HG03342 (cell line): Measurements from ENCODE around the gene RAB10.
A peak's percentile ranks its signal among the peaks of the same experiment; 100 is the strongest.
"Not testable (repeated sequence)": the region's sequence is repeated elsewhere in the genome, so short reads cannot be mapped to it uniquely, and the experiment has no call there.

Experiments
- ATAC-seq: cut with Tn5 transposase; IDR thresholded peaks from one replicate; pipeline ENCODE4 v1.9.1; 2021; ENCODE audit warnings: mild to moderate bottlenecking, moderate library complexity; ENCODE audit not compliant: unreplicated experiment

RAB10 gene

GRCh38 chr2:26016012-26016705 lies 17.7 kb upstream of the RAB10 start:
- no peak for ATAC-seq

GRCh38 chr2:26016706-26017045 lies 17.2 kb upstream of the RAB10 start:
- not testable (repeated sequence) for ATAC-seq

- ATAC-seq, result no peak
Measured at GRCh38 chr2:26017464-26018183, 16.3 kb upstream of the RAB10 start.

- peak; percentile 51 for ATAC-seq
Measured at GRCh38 chr2:26018184-26019055, 15.5 kb upstream of the RAB10 start.

- ATAC-seq, result no peak
Measured at GRCh38 chr2:26020231-26020640, 13.6 kb upstream of the RAB10 start.

- ATAC-seq, result no peak
Measured at GRCh38 chr2:26024260-26024659, 9.6 kb upstream of the RAB10 start.

GRCh38 chr2:26025509-26025908 lies 8.4 kb upstream of the RAB10 start:
- ATAC-seq, result no peak

GRCh38 chr2:26028083-26028482 lies 5.8 kb upstream of the RAB10 start:
- ATAC-seq, result not testable (repeated sequence)

- not testable (repeated sequence) for ATAC-seq
Measured at GRCh38 chr2:26032586-26033269, 1.2 kb upstream of the RAB10 start.

GRCh38 chr2:26033270-26033817 lies 540 bp upstream of the RAB10 start:
- peak; percentile 30 for ATAC-seq

GRCh38 chr2:26034637-26034992 lies 731 bp downstream of the RAB10 start:
- ATAC-seq, result no peak

- ATAC-seq, result no peak
Measured at GRCh38 chr2:26035090-26035743, 1.3 kb downstream of the RAB10 start.

- no peak for ATAC-seq
Measured at GRCh38 chr2:26039603-26040323, 5.9 kb downstream of the RAB10 start.

- ATAC-seq, result no peak
Measured at GRCh38 chr2:26043109-26043508, 9.2 kb downstream of the RAB10 start.

- peak; percentile 67 for ATAC-seq
Measured at GRCh38 chr2:26043862-26044696, 10.2 kb downstream of the RAB10 start.

- no peak for ATAC-seq
Measured at GRCh38 chr2:26048791-26049190, 14.9 kb downstream of the RAB10 start.

- no peak for ATAC-seq
Measured at GRCh38 chr2:26049641-26050040, 15.8 kb downstream of the RAB10 start.

- ATAC-seq, result no peak
Measured at GRCh38 chr2:26052740-26053139, 18.9 kb downstream of the RAB10 start.
